Activated CD4-positive, alpha-beta T cell treated with anti-CD3 and anti-CD28 coated beads, Interleukin-2, amount 50 U/mL, for 16 hours (primary cell): ENCODE measurements around the gene CXCL6.

Experiments used
- DNase-seq: peaks from one replicate; pipeline ENCODE4 v3.0.0-alpha.2; 2020

The CXCL6 gene

GRCh38 chr4:73843369-73843768 is 6.9 kb downstream of the CXCL6 start:
- no peak for DNase-seq

DNA sequence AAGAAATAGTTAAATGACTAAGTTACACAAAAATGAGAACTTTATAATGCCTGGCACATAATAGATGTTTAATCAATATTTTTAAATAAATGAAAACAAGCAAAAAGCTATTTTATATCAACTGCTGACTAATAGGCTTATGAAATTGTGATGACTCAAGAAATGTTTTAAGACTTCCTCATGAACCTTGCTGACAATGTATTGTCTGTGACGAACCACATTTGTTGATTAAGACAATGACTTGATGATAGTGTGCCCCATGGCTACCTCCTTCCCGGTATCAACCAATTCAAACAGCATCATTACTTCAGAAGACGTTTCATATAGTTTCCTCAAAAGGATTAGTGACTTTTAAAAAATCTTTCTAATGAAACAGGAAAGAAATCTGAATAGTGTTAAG is 7.9 kb downstream of the CXCL6 start:
- no peak for DNase-seq

DNA sequence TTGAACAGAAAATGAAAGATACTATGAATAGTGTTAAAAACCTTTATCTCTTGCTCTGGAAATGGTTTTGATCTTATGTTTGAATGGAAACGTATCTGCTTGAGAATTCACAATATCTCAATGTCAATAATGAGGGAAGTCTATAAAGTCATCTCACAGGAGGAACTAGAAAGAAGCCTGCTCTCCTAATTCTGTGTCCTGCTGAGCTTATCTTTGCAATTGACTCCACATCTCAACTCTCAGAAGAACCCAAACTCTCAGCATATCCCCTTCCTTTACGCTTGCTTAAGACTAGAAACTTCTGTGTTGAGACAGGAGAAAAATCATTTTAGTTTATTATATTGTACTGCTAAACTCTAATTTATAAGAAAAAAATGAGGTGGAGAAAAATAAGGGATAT is 8.3 kb downstream of the CXCL6 start:
- no peak for DNase-seq

DNA sequence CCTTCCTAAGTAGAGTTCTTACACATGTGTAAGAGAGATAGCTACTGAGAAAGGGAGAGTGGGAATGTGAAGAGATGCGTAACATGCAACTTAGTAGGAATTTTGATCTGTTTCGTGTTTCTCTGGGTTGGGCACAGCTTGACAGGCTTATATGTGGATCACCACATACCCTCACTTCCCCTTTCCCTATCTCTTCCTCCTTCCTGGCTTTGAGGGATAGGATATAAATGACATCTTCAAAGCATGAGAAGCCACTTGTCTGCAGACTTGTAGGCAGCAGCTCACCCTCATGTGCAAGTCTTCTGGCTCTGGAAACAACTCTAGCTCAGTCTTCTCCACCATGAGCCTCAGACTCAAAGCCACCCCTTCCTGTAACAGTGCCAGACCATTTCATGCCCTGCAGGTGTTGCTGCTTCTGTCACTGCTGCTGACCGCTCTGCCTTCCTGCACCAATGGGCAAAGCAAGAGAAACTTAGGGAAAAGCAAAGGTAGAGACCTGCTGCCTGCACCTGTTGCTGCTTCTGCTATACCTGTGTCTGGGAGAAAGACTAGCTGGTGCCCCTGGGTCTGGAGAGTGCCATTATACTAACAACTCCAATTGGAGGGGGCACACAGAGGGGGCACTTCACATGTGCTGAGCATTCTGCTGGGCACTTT is 11.2 kb downstream of the CXCL6 start:
- no peak for DNase-seq

- DNase-seq, result no peak
These were observed 11.8 kb downstream of the CXCL6 start for GRCh38 chr4:73848183-73848777.

- DNase-seq, result no peak
These were observed 13.9 kb downstream of the CXCL6 start for GRCh38 chr4:73850261-73850970.

GRCh38 chr4:73851293-73851692 is 14.8 kb downstream of the CXCL6 start:
- no peak for DNase-seq

DNA sequence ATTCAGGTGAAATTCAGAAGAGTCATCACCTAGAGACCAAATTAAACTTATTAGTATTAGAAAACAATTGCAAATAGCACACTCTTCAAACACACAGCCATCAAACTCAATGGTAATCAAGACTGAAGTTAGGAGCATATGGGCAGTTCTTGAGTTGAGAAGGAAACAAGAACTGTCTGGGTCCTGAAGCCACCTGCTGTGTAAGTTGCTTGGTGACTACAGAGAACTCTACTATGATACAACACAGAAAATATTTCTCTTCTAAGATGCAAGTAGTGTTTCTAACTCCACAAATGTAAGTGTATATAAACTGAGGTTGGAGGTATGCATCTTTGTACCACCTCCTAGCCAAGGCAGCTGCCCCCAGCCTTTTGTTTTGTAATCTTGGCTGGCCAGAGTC is 16.3 kb downstream of the CXCL6 start:
- DNase-seq, result no peak

DNA sequence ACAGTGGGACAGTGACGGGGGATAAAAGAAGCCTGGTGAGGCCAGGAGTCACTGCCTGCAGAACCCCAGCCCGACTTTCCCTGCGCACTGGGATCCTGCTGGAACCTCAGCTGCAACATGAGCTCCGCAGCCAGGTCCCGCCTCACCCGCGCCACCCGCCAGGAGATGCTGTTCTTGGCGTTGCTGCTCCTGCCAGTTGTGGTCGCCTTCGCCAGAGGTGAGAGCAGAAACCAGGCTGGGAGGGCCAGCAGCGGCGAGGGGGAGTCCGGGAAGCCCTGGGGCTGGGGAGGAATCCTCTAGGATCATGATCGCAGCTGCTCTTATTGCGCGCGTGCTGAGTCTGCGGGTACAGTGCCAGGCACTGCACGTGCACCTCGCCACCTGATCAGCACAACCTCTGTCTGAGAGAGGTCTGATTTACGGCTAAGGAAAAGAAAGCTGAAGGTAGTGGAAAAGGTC is 16.8 kb downstream of the CXCL6 start, which contains the start of gene PF4V1:
PF4V1 (plus strand) TSS at position 51 of the 459 bp plus-strand sequence; CDS start at position 118, 67 bp downstream.
- DNase-seq, result no peak

DNA sequence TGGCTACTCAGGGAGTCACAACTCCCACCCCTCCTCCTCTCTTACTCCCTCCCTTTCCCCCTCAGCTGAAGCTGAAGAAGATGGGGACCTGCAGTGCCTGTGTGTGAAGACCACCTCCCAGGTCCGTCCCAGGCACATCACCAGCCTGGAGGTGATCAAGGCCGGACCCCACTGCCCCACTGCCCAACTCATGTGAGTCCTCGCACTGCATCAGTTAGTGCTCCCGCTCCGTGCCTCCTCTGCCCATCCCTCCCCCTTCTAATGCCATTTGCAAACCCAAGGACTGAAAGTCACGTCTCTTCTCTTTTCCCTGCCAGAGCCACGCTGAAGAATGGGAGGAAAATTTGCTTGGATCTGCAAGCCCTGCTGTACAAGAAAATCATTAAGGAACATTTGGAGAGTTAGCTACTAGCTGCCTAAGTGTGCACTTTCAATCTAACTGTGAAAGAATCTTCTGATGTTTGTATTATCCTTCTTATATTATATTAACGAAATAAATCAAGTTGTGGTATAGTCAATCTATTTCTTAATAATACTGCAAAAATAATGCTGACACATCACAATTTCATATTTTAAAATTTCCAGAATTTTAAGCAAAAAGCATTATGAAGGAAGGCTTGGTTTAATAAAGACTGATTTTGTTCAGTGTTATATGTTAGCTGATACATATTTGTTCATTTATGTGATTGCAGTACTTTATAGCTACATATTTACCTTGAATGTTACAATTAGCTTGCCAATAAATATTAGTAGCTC is 17.4 kb downstream of the CXCL6 start:
- DNase-seq, result no peak

- no peak for DNase-seq
These were observed 18.9 kb downstream of the CXCL6 start for GRCh38 chr4:73855406-73855805.

DNA sequence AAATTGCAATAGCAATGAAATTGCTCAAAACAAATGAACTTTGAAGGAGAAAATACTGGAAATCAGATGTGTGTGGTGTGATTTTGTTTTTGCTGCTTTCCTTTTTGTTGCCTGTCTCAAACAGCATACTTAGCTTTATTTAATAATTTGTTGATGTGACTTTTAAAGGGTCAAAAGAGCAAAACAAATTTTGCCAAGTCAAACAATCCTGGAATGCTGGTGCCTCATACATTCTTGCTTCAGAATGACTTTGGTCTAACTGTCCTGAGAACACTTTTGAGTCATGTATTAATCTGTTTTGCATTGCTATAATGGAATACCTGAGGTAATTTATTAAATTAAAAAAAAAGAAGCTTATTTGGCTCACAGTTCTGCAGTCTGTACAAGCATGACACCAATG is 20.0 kb downstream of the CXCL6 start:
- no peak for DNase-seq

DNA sequence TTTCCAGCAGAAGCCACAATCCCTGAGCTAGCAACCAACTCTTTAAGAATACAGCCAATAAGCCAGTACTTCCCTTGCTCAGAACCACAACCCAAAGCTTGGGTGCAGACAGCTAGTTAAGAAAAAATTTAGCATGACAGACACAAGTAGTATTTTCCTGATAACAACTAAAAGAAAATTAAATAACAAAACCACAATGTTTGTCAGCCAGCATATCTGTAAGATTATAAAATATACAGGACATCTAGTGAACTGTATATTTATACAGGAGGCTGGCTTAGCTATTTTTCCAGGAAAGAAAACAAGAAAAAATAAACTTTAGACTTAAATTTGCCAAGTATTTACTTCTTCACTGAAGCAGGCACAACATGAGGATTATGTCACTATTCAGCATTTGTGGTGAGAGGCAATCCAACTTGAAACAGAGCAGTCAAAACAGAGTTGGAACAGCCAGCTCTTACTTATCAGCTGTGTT is 23.2 kb downstream of the CXCL6 start:
- no peak for DNase-seq

- DNase-seq, result no peak
These were observed 23.7 kb downstream of the CXCL6 start for GRCh38 chr4:73860181-73860580.

DNA sequence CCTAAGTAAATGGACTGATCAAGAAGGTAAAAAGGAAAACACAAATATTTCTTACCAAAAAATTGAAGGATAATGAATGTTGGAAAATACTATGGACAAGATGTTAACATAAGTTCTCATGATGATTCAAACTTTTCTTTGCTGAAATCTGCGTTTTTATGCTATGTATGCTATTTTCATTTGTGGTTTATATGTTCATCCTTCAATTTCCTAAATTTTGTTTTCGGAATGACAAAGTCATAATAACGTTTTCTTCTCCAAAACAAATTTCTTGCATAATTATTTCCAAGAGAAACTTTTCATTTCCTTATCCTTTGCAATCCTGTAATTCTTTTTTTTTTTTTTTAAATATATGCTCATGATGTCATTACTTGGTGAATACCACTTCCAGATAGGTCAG is 24.4 kb downstream of the CXCL6 start:
- DNase-seq, result no peak

DNA sequence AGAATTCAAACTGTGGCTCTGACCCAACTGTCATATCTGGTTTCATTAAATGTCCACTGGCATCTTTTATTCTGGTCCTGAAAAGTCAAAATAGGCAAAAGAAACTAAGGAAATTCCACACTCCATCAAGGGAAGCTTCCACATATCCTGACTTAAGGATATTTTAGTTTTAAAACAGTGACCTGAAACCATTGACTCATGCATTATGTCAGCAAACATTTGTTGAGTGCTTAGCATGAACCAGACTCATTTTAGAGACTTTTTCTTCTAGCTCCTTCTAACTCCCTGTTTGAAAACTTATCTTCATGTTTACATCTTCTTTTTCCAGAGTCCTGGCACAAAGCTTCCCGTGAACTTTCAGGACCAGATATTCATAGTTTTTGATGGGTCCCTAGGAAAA is 25.8 kb downstream of the CXCL6 start:
- no peak for DNase-seq

- DNase-seq, result no peak
These were observed 27.9 kb downstream of the CXCL6 start for GRCh38 chr4:73864365-73864764.

- DNase-seq, result no peak
These were observed 28.5 kb downstream of the CXCL6 start for GRCh38 chr4:73864961-73865360.

DNA sequence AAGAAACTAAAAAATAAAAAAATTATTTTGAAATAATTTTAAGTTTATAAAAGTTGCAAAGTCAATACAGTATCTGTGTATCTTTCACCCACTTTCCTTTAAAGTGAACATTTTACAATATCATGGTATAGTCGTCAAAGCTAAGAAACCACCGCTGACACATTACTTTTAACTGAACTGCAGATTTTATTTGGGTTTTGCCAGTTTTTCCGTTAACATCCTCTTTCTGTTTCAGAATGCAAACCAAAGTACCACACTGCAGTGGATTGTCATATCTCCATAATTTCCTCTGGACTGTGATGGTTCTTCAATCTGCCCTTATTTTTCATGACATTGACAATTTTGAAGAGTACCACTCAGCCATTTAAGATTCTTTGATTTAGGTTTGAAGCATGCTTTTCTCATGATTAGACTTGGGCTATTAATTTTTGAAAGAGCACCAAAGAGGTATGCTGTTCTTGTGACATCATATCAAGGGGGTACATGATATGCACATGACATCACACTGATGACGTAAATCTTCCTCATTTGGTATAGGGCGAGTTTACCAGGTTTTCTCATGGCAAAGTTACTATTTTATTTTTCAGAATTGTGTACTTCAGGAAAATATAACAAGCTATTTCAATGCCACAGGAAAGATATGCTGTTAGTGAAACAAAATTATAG is 29.1 kb downstream of the CXCL6 start:
- no peak for DNase-seq

GRCh38 chr4:73866246-73866645 is 29.8 kb downstream of the CXCL6 start:
- DNase-seq, result no peak

DNA sequence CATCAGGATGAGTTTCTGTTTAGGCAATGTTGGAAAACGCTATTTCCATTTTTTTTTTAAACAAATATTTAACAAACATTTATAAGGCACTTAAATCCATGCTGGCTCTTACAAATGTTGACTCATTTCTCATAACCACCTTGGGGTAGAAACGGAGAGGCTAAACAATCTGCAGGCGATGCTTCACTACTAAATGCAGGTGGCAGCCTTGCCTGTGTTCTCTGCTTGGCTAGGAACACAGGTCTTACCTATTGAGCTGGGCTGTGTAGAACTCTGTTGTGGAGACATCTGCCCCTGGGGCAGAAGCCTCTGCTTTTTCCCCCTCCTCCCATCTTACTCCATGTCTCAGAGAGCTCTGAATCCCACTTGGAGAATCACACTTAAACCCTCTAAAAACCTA is 31.3 kb downstream of the CXCL6 start:
- peak; percentile 2 for DNase-seq

GRCh38 chr4:73868206-73869129 is 32.0 kb downstream of the CXCL6 start:
- no peak for DNase-seq
